Heart right ventricle (tissue), 16 donors: ENCODE measurements around the gene ARL16. TPM values are rescaled to one million over a fixed set of nuclear protein-coding genes. Genes with fewer than 3 reads are reported as not detected.

Experiments
- ATAC-seq, 8 donors: fragments of 200-7000 bp; cut with Tn5 transposase; one replicate each; pipeline ENCODE4 v1.9.1; 2020; ENCODE audit warnings: mild to moderate bottlenecking in 8 of 8, moderate library complexity in 8 of 8, moderate number of reproducible peaks in 1 of 8
- DNase-seq, 2 donors: peaks; one replicate each; pipeline ENCODE4 v3.0.0-alpha.2; 2020
- H3K27ac ChIP-seq, 10 donors: fragments of 200-600 bp; sonication (generic) in 2 of 10; one replicate each; pipeline versions ENCODE4 v1.5.0 to v1.8.0; 2020 to 2022; ENCODE audit warnings: mild to moderate bottlenecking in 3 of 10
- H3K27me3 ChIP-seq, 7 donors: fragments of 200-600 bp; one replicate each; pipeline ENCODE4 v1.8.0; 2021 to 2022; ENCODE audit warnings: mild to moderate bottlenecking in 2 of 7
- H3K36me3 ChIP-seq, 9 donors: fragments of 200-600 bp; sonication (generic) in 1 of 9; one replicate each; pipeline versions ENCODE4 v1.5.0 to v1.8.0; 2020 to 2022; ENCODE audit warnings: mild to moderate bottlenecking in 2 of 9
- H3K4me1 ChIP-seq, 9 donors: fragments of 200-600 bp; sonication (generic) in 1 of 9; one replicate each; pipeline versions ENCODE4 v1.5.0 to v1.8.0; 2020 to 2022; ENCODE audit warnings: mild to moderate bottlenecking in 4 of 9
- H3K4me3 ChIP-seq, 10 donors: fragments of 200-600 bp; sonication (generic) in 2 of 10; one replicate each; pipeline versions ENCODE4 v1.5.0 to v1.8.0; 2020 to 2022; ENCODE audit warnings: mild to moderate bottlenecking in 7 of 10, moderate library complexity in 2 of 10
- H3K9me3 ChIP-seq, 11 donors: fragments of 200-600 bp in 10 of 11; sonication (generic) in 2 of 11; one replicate each; pipeline versions ENCODE4 v1.5.0 to v1.8.0; 2013 to 2022; ENCODE audit warnings: mild to moderate bottlenecking in 2 of 11, control low read depth in 1 of 11, moderate library complexity in 1 of 11
- WGBS, 2 donors: extraction: QIAGEN DNeasy Blood & Tissue Kit; methylation state at CpG; one replicate each; pipeline ENCODE4 v1.1.7; 2013; ENCODE audit warnings: inconsistent platforms in 1 of 2; 5-methylcytosine and 5-hydroxymethylcytosine counted together
- intact Hi-C, 10 donors: fragments of 100-400 bp; cut with DNase I; formaldehyde crosslinking; loops; one replicate each; pipeline versions ENCODE4 v1.11.1 to v1.14.2; 2022
- polyA plus RNA-seq, 2 donors: library from polyadenylated mRNA; stranded (reverse); fragments of 200-250 nt; gene quantifications; one replicate each; pipeline ENCODE4 v1.2.3, GENCODE V29; 2013
- total RNA-seq, 10 donors: library from RNA; stranded (reverse); fragmentation: NEBNext Ultra II Directional in 3 of 10; extraction: Animal tissue kit (Norgen Biotek cat#: 25700) in 3 of 10; gene quantifications; one replicate each; pipeline versions ENCODE4 v1.2.1 to v1.2.4, GENCODE V29; 2021 to 2023
- TF ChIP-seq, protein P1 (sequence below), 9 donors: fragments of 200-600 bp; sonication (generic) in 2 of 9; IDR thresholded peaks; one replicate each; pipeline versions ENCODE4 v1.5.0 to v1.8.0; 2021 to 2022; ENCODE audit warnings: antibody characterized with exemption in 9 of 9, mild to moderate bottlenecking in 5 of 9, moderate library complexity in 1 of 9
- donor health status: Arrhythmogenic right ventricular cardiomyopathy.
- donor health status: ischemic (EF 13 %, LVEDD 7.1; RV severe dilation, severe dysfunction).
- donor health status: healthy with polysubstance abuse.
- donor health status: DM: no; HTN: yes; CAD: no.
- donor health status: DM: no; HTN: no; CAD: no.
- donor health status: ischemic (EF 25% LVEDD 6.9; RV normal size, moderate dysfunction).
- donor health status: ischemic (EF 25% LVEDD 5.7; RV mildly dilated, moderate dysfunction).
- donor health status: healthy.
- donor health status: DM: yes; HTN: yes; CAD: no.
- donor health status: Ischemic cardiomyopathy.
- donor health status: ischemic (EF 35%, LVEDD 5.7; RV mildly dilated, moderate dysfunction).
- donor health status: nonischemic (EF 11% LVEDD 7.7; RV severe dilation, severe dysfunction).
- donor health status: DM: yes; HTN: yes; CAD: no.
- donor health status: PGD.
- donor health status: ischemic (EF 29% LVEDD 5.4; RV normal size, mild dysfunction).
- donor health status: nonischemic (EF 23%, LVEDD 6.1; RV moderate dilation, normal function).

The ARL16 gene
- total and polyA plus RNA-seq, 12 donors: 11.1 to 41.2 (median 16.7) TPM

- intact Hi-C loops: no loop called here
- 91 to 92% methylated on average over 54 of the region's 54 CpGs for WGBS, 2 donors
Measured at GRCh38 chr17:81706757-81707624, 23.4 kb upstream of the ARL16 start.

DNA sequence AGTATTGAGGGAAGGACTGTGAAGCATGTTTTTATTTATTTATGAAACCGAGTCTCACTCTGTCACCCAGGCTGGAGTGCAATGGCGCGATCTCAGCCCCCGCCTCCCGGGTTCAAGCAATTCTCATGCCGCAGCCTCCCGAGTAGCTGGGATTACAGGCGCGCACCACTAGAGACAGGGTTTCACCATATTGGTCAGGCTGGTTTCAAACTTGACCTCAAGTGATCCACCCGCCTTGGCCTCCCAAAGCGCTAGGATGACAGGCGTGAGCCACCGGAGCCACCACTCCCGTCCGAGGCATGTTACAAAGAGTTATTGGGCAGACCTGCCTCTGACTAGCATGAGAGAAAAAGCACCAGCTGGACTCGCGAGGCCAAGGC is 22.6 kb upstream of the ARL16 start:
- 96% methylated on average over 17 of the region's 17 CpGs for WGBS, 2 donors
- H3K36me3 ChIP-seq: peaks cover 0 to 50% (median 8%) of the 10 kb centered on the region in 9 donors
- H3K4me1 ChIP-seq: peaks cover 26 to 45% (median 37%) of the 10 kb centered on the region in 9 donors
- ATAC-seq: no peak
- no peaks in the 10 kb centered on the region for H3K9me3 ChIP-seq
- no peak overlapping the region for H3K4me3 ChIP-seq
- intact Hi-C loops: no loop called here
- H3K27ac ChIP-seq: no peak overlapping the region
- TF ChIP-seq, protein P1, sequence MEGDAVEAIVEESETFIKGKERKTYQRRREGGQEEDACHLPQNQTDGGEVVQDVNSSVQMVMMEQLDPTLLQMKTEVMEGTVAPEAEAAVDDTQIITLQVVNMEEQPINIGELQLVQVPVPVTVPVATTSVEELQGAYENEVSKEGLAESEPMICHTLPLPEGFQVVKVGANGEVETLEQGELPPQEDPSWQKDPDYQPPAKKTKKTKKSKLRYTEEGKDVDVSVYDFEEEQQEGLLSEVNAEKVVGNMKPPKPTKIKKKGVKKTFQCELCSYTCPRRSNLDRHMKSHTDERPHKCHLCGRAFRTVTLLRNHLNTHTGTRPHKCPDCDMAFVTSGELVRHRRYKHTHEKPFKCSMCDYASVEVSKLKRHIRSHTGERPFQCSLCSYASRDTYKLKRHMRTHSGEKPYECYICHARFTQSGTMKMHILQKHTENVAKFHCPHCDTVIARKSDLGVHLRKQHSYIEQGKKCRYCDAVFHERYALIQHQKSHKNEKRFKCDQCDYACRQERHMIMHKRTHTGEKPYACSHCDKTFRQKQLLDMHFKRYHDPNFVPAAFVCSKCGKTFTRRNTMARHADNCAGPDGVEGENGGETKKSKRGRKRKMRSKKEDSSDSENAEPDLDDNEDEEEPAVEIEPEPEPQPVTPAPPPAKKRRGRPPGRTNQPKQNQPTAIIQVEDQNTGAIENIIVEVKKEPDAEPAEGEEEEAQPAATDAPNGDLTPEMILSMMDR (IDR thresholded peaks at IDR 0.05): no peak
- no peak for DNase-seq
- no peaks in the 10 kb centered on the region for H3K27me3 ChIP-seq

More at GRCh38 chr17:81706757-81707624, 23.4 kb upstream of the ARL16 start:
- Histone ChIP-seq H3K9me3 (no peaks in the 10 kb centered on the region), H3K36me3 (peaks cover 0 to 42% (median 8%) of the 10 kb centered on the region in 9 donors), H3K4me1 (peaks cover 19 to 44% (median 35%) of the 10 kb centered on the region in 9 donors), H3K27ac (no peak overlapping the region), H3K27me3 (no peaks in the 10 kb centered on the region), H3K4me3 (no peak overlapping the region)
- ATAC-seq: no peak
- TF ChIP-seq, protein P1 (IDR thresholded peaks at IDR 0.05): no peak
- DNase-seq: no peak

DNA sequence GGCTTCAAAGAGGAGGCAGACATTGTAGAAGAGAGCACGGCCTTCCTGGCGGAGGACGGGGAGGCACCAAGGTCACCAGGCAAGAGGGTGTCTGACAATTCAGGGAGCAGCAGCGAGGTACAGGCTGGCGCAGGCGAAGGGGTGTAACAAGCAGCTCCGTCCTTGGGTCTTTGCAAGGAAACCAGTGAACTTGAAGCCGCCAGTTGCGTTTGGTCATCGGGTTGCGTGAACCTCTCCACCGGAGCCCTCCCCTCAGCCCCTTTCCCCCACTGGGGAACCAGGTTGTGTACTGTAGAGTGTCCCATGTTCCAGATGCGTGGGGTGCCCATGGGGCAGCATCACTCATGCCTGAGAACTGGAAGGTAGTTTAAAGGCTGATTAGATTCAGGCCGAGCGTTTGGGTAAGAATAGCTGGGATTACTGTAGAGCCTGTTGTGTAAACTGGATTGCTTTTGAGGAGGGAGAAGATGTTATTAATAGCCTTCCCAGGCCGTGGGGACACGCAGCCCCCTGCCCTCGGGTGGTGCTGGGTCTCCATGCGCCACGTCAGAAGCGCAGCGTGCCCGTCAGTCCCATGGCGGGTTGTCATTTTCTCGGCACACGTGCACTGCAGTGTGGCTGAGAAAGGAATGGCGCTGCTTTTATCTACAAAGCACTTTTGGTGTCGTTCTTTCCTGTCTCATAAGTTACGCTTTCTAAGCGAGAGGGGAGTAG is 22.1 kb upstream of the ARL16 start:
- TF ChIP-seq, protein P1 (IDR thresholded peaks at IDR 0.05): no peak
- Histone ChIP-seq H3K9me3 (no peaks in the 10 kb centered on the region), H3K4me1 (peaks cover 23 to 44% (median 36%) of the 10 kb centered on the region in 9 donors), H3K27me3 (no peaks in the 10 kb centered on the region), H3K36me3 (peaks cover 0 to 56% (median 8%) of the 10 kb centered on the region in 9 donors), H3K4me3 (no peak overlapping the region), H3K27ac (no peak overlapping the region)
- no peak for ATAC-seq
- WGBS, 2 donors: 92 to 94% methylated on average over 30 of the region's 30 CpGs
- intact Hi-C loops: no loop called here
- no peak for DNase-seq
